Jurkat, Clone E6-1 (cell line): Measurements from ENCODE around the gene FFAR4. TPM values are rescaled to one million over a fixed set of nuclear protein-coding genes. Genes with fewer than 3 reads are reported as not detected.
"Not testable (repeated sequence)": the region's sequence is repeated elsewhere in the genome, so short reads cannot be mapped to it uniquely, and the experiment has no call there.

Experiments used
- DNase-seq: peaks from one replicate; pipeline ENCODE4 v3.0.0-alpha.2; 2011; ENCODE audit warnings: low read depth, low spot score
- H3K4me3 ChIP-seq: 2 replicates; pipeline ENCODE4 v1.5.1; 2011; ENCODE audit warnings: mild to moderate bottlenecking, low read length, control low read depth, moderate library complexity
- polyA plus RNA-seq: library from polyadenylated mRNA; unstranded; fragments of >200 nt; gene quantifications from one replicate; pipeline ENCODE4 v1.2.1, GENCODE V29; 2012; ENCODE audit warnings: missing spikeins; ENCODE audit not compliant: insufficient read length, insufficient read depth

The FFAR4 gene
- not detected for polyA plus RNA-seq

DNA sequence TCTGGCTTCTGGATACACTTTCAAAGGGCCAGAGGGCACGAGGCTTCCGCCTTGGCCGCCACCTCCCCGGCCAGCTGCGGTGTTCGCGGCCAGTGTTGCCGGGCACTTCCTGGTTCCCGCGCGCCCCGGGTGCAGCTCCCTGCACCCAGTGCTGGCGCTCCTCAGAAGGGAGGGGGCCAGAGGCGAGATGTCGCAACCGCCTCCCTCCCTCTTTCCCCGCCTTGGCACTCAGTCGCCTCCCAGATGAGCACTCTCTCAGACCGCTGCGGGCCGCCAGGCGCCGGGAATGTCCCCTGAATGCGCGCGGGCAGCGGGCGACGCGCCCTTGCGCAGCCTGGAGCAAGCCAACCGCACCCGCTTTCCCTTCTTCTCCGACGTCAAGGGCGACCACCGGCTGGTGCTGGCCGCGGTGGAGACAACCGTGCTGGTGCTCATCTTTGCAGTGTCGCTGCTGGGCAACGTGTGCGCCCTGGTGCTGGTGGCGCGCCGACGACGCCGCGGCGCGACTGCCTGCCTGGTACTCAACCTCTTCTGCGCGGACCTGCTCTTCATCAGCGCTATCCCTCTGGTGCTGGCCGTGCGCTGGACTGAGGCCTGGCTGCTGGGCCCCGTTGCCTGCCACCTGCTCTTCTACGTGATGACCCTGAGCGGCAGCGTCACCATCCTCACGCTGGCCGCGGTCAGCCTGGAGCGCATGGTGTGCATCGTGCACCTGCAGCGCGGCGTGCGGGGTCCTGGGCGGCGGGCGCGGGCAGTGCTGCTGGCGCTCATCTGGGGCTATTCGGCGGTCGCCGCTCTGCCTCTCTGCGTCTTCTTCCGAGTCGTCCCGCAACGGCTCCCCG is at the start of gene FFAR4:
Gene FFAR4 (plus strand): TSS at position 231 of the 842 bp plus-strand sequence. CDS start 56 bp downstream, at position 287.
- DNase-seq = no peak
- no peak within 1 kb of the TSS for H3K4me3 ChIP-seq

DNA sequence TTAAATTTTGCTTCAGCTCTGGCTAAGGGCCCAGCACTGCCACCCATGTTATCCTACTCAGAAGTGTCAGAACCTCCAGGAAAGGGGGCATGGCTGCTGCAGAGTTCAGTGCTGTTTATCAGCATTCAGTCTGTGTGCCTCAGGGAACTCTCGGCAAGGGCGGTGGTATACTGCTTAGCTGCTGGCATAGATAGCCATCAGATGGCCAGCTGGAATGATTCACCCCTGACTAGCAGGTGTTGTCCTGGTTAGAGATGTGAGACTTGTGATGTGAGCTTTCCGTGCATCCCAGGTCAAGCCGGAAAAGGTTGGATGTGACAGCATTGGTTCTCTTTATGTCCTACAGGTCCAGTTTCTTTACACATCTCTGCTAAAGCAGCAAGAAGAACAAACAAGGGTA is 47.9 kb upstream of the FFAR4 start:
- DNase-seq = no peak
- H3K4me3 ChIP-seq = no peak overlapping the region

DNA sequence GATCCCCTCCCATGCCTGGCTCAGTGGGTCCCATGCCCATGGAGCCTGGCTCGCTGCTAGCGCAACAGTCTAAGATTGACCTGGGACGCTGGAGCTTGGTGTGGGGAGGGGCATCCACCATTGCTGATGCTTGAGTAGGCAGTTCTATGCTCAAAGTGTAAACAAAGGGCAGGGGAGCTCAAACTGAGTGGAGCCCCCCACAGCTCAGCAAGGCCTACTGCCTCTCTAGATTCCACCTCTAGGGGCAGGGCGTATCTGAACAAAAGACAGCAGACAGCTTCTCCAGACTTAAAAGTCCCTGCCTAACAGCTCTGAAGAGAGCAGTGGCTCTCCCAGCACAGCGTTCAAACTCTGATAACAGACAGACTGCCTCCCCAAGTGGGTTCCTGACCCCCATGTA is 31.2 kb upstream of the FFAR4 start:
- no peak overlapping the region for H3K4me3 ChIP-seq
- no peak for DNase-seq

DNA sequence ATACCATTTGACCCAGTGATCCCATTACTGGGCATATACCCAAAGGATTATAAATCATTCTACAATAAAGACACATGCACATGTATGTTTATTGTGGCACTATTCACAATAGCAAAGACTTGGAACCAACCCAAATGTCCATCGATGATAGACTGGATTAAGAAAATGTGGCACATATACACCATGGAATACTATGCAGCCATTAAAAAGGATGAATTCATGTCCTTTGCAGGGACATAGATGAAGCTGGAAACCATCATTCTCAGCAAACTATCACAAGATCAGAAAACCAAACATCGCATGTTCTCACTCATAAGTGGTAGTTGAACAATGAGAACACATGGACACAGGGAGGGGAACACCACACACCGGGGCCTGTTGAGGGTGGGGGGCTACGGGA is 25.6 kb upstream of the FFAR4 start:
- not testable (repeated sequence) for DNase-seq, H3K4me3 ChIP-seq

DNA sequence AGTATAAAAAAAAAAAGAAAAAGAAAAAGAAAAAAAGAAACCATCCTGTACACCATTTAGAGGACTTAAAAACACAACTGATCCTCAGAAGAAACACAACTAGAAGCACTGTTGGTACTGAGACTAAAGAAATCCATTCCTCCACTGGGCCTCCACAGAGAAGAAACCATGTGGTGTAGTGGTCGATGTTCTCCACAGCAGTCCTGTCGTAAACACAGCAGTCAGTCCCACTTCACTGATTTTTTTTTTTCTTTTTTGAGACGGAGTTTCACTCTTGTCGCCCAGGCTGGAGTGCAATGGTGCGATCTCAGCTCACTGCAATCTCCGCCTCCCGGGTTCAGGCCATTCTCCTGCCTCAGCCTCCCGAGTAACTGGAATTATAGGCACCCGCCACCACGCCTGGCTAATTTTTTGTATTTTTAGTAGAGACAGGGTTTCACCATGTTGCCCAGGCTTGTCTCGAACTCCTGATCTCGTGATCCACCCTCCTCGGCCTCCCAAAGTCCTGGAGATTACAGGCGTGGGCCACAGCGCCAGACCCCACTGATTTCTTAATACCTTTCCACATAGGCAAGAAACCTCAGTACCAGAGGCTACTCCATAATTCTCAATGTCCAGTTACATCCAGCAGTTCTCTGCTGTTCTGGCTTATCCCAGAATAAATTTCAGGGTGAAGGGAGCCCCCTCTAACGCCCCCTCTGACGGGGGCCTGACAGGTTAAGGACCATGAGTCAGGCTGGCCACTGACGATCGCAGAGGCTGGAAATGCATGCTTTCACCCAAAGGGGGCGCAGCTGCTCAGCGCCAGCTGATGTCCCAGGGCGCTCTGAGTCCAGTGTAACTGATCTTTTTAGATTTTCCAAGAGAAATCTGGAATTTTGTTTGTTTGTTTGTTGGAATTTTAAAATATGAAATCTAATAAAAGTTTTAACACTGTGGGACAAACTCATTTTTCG is 24.8 kb upstream of the FFAR4 start:
- no peak for DNase-seq
- no peak overlapping the region for H3K4me3 ChIP-seq

DNA sequence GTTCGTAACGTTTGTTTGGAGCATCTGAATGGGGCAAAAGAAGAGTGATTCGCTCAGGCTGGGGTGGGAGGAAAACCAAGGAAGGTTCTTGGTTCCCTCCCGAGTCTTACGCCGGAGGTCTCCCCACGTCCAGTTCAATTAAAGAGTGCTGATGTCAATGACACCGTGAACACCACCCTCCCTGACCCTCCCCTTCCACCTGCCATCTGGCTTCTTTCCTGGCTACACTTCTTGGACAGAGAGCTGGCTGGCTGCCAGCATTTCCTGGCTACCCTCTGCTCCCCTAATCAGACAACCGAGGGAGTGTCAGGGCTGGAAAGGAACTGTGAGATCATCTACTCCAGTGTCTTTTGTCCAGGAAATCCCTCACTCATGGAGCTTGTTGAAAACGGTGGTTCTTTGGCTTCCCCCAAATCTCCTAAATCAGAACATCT is 24.1 kb upstream of the FFAR4 start:
- H3K4me3 ChIP-seq = no peak overlapping the region
- DNase-seq = no peak

DNA sequence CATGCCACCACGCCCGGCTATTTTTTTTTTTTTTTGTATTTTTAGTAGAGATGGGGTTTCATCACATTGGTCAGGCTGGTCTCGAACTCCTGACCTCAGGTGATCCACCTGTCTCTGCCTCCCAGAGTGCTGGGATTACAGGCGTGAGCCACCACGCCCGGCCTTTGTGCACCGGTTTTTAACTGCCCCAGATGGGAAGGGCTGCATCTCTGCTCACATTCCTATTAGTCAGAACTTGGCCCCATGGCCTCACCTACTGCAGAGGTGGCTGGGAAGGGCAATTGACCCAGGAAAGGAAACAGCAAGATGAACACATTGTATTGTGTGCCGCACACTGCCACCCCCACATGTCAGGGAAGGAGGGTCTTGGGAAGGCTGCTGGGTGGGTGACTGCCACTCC is 19.5 kb upstream of the FFAR4 start:
- not testable (repeated sequence) for DNase-seq

DNA sequence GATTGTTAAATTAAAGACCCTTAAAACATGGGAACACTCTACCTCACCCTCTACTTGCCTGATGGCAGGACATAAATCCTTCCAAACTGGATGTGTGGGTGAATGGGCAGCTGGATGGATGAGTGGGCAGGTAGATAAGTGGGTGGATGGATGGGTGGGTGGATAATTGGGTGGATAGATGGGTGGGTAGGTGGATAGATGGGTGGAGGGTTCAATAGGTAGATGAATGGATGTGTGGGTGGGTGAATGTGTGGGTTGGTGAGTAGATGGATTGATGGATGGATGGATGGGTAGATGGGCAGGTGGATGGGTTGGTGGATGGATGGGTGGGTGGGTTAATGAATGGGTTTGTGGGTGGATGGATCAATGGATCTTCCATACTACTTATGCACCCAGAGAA is 18.9 kb upstream of the FFAR4 start:
- no peak overlapping the region for H3K4me3 ChIP-seq
- DNase-seq = no peak

More for the DNA sequence above, 19.5 kb upstream of the FFAR4 start:
- H3K4me3 ChIP-seq = not testable (repeated sequence)

DNA sequence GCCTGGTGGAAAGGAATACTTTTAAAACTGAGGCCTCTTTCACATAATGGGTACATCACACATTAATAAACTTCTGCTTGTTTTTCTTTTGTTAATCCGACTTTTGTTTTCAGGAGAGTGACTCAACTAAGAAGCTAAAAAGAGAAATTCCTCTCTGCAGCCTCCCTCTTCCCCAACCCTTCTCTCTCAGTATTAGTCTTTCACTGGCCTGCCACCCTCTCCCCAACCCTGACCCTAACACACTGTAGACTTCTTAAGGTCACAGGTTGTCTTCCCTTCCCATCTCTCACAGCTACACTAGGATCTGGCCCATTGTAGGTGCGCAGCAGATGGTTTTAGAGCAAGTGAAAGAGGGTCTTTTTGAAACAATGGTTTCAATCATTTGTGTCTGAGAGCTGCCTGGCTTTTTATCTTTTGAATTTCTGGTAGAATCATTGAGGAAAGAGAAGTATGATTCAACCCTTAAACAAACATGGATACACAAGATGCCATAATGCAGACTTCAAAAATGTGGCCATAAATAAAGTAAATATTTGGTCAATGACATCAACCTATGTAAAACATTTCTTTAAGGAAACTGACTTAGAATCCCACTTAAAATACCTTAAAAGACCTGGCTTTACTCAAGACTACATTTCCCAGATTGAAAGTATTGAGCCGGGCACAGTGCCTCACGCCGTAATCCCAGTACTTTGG is 17.9 kb upstream of the FFAR4 start:
- no peak for DNase-seq
- H3K4me3 ChIP-seq = no peak overlapping the region

DNA sequence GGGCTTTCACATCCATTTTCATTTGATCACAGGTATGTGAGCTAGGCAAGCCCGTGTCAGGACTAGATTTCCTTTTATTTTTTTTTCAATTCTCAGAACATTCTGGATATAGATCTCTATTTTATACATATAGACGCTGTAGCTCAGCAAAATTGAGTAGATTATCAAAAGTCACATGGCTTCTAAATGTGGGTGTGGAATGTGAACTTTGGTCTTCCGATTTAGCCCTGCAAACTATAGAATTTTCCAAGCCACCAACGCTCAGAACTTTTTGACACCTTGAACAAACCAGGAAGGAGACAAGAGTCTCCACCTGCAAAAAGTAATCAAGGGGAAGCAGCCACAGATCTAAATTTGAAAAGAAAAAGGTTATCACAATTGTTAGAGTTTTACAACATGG is 15.9 kb upstream of the FFAR4 start:
- no peak for DNase-seq
- H3K4me3 ChIP-seq = no peak overlapping the region

DNA sequence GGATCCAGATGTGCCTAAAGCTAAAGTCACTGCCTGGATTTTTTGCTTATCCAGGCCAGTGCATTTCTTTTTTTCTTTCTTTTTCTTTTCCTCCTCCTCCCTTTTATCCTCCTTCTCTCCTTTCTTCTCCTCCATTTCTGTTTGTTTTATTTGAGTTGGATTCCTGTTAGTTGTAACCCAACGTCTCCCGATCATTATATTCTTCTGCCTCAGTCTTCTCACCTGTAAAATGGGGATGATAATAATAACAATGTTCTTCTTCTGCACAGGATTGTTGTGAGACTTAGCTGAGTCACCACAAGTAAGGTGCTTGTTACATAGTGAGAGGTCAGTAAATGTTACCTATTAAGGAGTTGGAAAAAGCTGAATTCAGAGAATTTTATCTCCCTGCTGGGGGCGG is 13.7 kb upstream of the FFAR4 start:
- no peak overlapping the region for H3K4me3 ChIP-seq
- no peak for DNase-seq

DNA sequence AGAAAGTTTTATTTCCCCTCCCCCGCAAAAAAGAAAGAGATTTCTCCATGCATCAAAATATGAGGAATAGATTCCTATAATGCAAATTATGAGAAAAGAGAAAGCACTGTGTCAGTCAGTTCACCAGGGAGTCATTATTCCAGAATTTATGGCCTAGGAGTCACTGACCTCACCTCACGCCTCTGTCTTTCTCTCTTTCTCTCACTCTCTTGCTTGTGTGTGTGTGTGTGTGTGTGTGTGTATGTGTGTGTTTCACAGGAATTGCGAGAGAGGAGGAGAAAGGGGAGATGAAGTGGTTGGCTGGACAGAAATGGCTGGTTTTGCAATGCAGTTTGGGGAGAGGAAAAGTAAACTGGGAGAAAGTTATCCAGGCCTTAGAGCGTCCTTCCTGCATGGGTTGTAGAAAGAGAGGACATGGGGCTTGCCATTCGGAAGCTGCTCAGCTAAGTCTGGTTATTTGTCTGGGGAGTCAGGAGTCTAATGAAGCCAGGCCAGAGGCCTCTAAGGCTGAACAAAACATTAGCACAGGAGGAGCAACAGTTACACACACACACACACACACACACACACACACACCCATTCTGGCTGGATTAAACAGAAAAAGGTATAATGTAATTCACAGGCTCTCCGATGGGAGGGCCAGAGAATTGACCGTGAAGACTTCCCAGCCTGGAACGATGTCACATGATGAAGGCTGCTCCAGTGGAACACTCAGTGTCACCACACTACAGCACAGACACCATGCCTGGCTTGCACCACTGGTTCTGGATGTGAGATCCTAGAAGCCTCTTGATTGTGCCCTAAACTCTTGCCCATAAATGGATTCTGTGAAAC is 12.8 kb upstream of the FFAR4 start:
- H3K4me3 ChIP-seq = no peak overlapping the region
- DNase-seq = no peak

DNA sequence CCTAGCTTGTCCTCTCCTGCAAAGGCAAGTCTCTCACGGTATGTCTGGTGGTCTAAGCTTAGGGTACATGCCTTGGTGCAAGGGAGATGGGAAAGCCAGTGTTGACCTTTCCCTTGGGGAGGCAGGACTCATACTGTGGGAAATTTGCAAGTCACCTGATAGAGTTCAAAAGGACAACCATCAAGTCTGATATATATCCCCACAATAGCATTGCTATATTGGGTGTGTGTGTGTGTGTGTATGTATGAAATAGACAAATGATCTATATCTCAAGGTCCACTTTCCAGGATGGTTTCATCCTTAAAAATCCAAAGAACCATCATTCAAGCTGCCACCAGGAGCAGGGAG is 12.2 kb upstream of the FFAR4 start:
- DNase-seq = no peak
- no peak overlapping the region for H3K4me3 ChIP-seq

DNA sequence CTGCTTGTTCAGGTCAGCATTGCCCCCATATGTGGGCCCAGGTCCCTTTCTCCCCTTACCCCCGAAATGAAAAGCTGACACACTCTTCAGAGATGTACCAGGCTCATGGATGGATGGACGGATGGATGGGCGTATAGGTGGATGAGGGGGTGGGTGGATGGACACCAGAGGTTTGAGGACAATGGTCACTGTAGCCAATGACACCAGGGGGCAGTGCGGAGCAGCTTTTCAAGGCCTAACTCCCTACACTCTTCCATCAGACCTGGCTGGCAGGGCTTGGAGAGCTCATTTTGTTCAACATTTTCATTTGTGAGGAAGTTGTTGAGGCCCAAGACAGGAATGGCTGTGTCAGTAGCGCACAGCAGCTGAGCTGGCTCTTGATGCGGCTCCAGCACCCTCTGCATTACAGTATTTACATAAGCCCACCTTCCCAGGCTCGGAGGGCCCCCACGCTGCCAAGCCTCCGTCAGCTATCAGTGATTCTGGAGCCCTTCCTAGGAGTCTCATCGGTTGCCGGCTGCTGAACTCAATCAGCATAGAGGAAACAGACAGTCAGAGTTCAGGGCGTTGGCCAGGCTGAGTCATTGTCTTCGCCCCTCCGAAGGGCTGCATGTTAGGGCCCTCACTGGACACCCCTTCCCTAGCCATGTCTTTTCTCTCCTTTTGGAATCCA is 11.6 kb upstream of the FFAR4 start:
- no peak overlapping the region for H3K4me3 ChIP-seq
- DNase-seq = no peak

DNA sequence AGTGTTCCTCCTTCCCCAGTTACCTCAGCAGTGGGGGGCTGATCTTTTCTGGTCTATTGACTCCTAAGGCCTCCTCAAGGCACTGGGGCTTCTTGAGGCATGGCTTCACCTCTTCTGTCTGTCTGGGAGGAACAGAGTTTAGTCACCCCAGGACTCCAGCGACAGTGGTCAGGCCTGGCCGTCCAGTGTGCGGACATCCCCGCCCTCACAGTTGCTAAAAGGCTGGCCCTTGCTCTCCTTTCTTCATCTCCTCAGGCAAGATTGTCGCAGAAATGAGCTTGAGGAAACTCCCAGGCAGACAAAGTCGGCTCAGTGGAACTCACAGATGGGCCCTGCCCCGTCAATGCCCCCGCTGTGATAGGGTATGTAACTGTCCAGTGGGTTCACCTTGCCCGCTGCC is 7.0 kb upstream of the FFAR4 start:
- H3K4me3 ChIP-seq = no peak overlapping the region
- no peak for DNase-seq

DNA sequence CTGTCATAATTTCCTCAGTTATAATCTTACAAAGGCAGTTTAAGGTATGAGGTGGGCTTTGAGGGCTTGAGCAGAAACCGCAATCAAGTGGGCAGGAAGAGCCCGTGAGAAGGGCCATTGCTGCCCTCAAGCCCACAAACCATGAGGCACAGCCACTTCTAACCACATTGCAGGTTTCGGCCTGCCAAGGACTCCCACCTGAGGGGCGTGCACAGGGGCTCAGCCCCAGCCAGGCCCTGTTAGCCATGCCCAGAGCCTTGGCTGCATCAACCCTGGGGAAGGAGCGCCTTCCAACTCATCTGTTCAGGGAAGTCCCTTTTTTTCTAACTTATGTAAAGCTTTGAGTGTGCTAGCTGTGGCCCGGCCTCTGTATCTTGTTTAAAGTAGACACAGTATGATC is 5.9 kb upstream of the FFAR4 start:
- DNase-seq = no peak
- no peak overlapping the region for H3K4me3 ChIP-seq

DNA sequence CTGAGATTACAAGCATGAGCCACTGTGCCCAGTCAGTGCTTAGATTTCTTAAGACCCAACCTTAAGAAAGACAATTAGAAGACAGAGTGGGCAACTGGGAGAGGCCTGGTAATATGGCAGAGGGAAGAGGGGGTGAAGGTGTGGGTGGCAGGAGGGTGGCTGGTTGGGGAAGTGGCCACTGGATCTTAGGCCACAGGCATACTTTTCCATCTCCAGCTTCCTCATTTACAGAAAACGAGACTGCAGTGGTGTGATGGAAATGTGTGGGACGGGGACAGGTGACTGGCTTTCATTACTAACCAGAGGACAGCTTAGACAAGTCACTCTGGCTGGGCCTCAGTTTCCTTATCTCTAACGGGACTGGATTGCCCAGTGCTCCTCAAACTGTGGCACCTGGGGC is 1.0 kb upstream of the FFAR4 start:
- DNase-seq = no peak
- H3K4me3 ChIP-seq = no peak overlapping the region
